Measurements from ENCODE around the gene CEP85.

DNA sequence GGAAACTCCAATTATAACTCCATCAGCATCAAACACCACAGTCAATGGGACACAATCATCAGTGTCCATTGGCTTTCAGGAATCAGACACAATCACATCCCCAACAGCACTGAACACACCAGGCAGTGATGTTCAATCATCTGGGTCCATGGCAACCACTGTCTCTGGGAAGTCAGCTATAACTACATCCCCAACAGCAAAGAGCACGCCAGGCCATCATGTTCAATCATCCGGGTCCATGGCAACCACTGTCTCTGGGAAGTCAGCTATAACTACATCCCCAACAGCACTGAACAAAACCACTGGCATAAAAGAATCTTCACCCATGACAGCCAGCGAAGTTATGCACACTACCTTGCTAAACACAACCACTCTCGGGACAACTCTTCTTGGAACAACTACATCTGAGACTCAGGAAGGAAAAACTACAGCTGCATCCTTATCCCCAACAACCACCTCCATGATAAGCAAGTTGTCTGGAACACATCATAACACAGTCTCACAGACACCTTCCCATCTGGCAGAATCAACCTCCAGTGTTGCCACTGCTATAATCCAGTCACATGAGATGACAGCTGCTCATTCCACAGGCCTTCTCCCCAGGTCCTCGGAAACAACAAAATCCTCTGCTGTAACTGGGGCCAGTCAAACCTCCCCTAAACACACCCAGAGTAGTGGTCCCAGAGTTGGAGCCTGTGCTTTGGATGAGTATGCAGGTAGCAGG is 23.7 kb upstream of the CEP85 start:
- TF ChIP-seq, protein P1, sequence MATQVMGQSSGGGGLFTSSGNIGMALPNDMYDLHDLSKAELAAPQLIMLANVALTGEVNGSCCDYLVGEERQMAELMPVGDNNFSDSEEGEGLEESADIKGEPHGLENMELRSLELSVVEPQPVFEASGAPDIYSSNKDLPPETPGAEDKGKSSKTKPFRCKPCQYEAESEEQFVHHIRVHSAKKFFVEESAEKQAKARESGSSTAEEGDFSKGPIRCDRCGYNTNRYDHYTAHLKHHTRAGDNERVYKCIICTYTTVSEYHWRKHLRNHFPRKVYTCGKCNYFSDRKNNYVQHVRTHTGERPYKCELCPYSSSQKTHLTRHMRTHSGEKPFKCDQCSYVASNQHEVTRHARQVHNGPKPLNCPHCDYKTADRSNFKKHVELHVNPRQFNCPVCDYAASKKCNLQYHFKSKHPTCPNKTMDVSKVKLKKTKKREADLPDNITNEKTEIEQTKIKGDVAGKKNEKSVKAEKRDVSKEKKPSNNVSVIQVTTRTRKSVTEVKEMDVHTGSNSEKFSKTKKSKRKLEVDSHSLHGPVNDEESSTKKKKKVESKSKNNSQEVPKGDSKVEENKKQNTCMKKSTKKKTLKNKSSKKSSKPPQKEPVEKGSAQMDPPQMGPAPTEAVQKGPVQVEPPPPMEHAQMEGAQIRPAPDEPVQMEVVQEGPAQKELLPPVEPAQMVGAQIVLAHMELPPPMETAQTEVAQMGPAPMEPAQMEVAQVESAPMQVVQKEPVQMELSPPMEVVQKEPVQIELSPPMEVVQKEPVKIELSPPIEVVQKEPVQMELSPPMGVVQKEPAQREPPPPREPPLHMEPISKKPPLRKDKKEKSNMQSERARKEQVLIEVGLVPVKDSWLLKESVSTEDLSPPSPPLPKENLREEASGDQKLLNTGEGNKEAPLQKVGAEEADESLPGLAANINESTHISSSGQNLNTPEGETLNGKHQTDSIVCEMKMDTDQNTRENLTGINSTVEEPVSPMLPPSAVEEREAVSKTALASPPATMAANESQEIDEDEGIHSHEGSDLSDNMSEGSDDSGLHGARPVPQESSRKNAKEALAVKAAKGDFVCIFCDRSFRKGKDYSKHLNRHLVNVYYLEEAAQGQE (IDR thresholded peaks at IDR 0.05; ENCODE audit: borderline replicate concordance), result no peak
- TF ChIP-seq, protein P1 (CRISPR knock-in tag; IDR thresholded peaks at IDR 0.05; ENCODE audit: low read depth), result no peak
- no peak for TF ChIP-seq CTCF (IDR thresholded peaks at IDR 0.05 in 2 of 3, conservative IDR thresholded peaks at IDR 0.05 in 1 of 3; ENCODE audit: insufficient read depth in 2 of 3, low read depth in 1 of 3, low read length in 3 of 3)
- no peak for TF ChIP-seq ZBTB43 (CRISPR knock-in tag; IDR thresholded peaks at IDR 0.05)
- TF ChIP-seq HMGXB4 (CRISPR knock-in tag; IDR thresholded peaks at IDR 0.05), result no peak
- TF ChIP-seq, protein P2, sequence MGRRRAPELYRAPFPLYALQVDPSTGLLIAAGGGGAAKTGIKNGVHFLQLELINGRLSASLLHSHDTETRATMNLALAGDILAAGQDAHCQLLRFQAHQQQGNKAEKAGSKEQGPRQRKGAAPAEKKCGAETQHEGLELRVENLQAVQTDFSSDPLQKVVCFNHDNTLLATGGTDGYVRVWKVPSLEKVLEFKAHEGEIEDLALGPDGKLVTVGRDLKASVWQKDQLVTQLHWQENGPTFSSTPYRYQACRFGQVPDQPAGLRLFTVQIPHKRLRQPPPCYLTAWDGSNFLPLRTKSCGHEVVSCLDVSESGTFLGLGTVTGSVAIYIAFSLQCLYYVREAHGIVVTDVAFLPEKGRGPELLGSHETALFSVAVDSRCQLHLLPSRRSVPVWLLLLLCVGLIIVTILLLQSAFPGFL (CRISPR knock-in tag; IDR thresholded peaks at IDR 0.05), result no peak
- TF ChIP-seq E2F6 (IDR thresholded peaks at IDR 0.05; ENCODE audit: borderline replicate concordance in 1 of 2, extremely low read depth in 1 of 2, insufficient read depth in 1 of 2, insufficient read length in 1 of 2, low read depth in 1 of 2, low read length in 1 of 2, poor library complexity in 1 of 2, severe bottlenecking in 1 of 2), result no peak
- TF ChIP-seq SRSF9 (IDR thresholded peaks at IDR 0.05; ENCODE audit: borderline replicate concordance, low read depth, low read length), result no peak
- TF ChIP-seq, protein P3, sequence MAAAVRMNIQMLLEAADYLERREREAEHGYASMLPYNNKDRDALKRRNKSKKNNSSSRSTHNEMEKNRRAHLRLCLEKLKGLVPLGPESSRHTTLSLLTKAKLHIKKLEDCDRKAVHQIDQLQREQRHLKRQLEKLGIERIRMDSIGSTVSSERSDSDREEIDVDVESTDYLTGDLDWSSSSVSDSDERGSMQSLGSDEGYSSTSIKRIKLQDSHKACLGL (CRISPR knock-in tag; IDR thresholded peaks at IDR 0.05; ENCODE audit: borderline replicate concordance, poor library complexity, severe bottlenecking), result no peak
- no peak for TF ChIP-seq POLR2A (conservative IDR thresholded peaks at IDR 0.05)
- no peak for TF ChIP-seq ZNF282 (CRISPR knock-in tag; IDR thresholded peaks at IDR 0.05)
- TF ChIP-seq NR3C1 (CRISPR knock-in tag; IDR thresholded peaks at IDR 0.05), result no peak
- no peak for TF ChIP-seq YBX1 (IDR thresholded peaks at IDR 0.05)

All from K562 (cell line).